Measurements from ENCODE around the gene NAA60. TPM values are rescaled to one million over a fixed set of nuclear protein-coding genes. Genes with fewer than 3 reads are reported as not detected.

NAA60 gene
- total and polyA plus RNA-seq, 9 of the 15 experiments (the other 6 are each of a cell fraction or from before 2014, with no cell fraction given): 2.1 to 49.4 (median 10.3) TPM

DNA sequence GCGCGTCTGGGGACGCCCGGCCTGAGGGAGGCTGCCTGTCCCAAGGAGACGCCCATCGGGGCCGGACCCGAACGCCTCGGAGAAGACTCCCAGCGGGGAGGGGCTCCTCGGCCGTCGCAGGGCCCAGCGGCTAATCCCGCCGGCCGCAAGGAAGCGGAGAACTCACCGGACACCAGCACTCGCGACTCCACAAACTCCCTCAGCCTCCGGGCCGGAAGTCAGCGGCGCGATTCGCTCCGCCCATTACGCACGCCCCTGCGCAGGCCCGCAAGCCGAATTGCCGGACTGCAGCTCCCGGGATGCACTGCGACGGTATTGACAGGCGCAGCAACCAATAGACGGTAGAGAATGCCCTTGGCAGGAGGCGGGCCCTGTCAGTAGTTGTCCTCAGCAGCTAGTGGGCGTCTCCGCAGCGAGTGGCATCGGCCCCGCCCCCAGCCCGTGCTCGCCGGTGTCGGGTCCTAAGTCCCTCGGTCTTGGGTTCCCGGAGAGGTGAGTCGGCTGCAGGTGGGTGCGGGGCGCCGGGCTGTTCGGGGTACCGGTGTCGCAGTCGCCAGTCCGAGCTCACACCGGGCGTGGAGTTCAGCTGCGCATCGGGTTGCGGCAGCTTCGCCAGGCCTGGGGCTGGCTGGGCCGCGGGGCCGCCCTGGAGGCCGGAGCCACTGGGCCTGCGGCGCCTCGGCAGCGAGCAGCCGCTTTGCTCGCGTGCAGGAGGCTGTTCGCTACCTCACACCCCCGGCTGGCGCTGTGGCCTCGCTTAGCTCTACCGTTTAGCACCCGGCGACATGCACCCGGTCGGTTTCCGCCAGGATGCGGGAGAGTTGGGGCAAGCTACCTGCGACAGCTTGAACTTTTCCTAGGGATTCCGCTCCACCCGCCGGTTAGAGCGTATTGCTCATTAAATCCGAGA is 42.4 kb upstream of the NAA60 start, which contains the start of the genes ZNF174 and ZSCAN32 (continued):
- TF ChIP-seq CBX8 (IDR thresholded peaks at IDR 0.05; ENCODE audit: borderline replicate concordance, extremely low read depth, low read depth, low read length, poor library complexity, severe bottlenecking) (no peak), CCNT2 (IDR thresholded peaks at IDR 0.05; ENCODE audit: borderline replicate concordance, extremely low read depth, insufficient read length, low read depth, low read length) (peak; percentile 33), SP2 (IDR thresholded peaks at IDR 0.05; ENCODE audit: extremely low read depth, low read depth, low read length, poor library complexity, severe bottlenecking) (peak; percentile 85), KDM4B (IDR thresholded peaks at IDR 0.05; ENCODE audit: borderline replicate concordance in 2 of 2, low read depth in 1 of 2) (no peak), FOS (IDR thresholded peaks at IDR 0.05; ENCODE audit: extremely low read depth, insufficient read length) (peak; percentile 87), FIP1L1 (IDR thresholded peaks at IDR 0.05; ENCODE audit: low read depth, low read length, poor library complexity, severe bottlenecking) (peak; percentile 86), NR2C2 (CRISPR knock-in tag; IDR thresholded peaks at IDR 0.05) (peak; percentile 24; the same call in 1 of the 2 replicates), NR2C2 (tag; IDR thresholded peaks at IDR 0.05) (peak; percentile 34; the same call in 1 of the 2 replicates), RBM25 (IDR thresholded peaks at IDR 0.05; ENCODE audit: low read depth, low read length, severe bottlenecking) (peak; percentile 89), MBD2 (IDR thresholded peaks at IDR 0.05; ENCODE audit: borderline replicate concordance, low read depth) (peak; percentile 97), IFI16 (CRISPR knock-in tag; IDR thresholded peaks at IDR 0.05) (no peak), FOXA3 (CRISPR knock-in tag; conservative IDR thresholded peaks at IDR 0.05 in 1 of 2, IDR thresholded peaks at IDR 0.05 in 1 of 2) (peak in 1 of 2 experiments; percentile 52; a peak in 1 of 4 replicates), TEAD4 (IDR thresholded peaks at IDR 0.05; ENCODE audit: low read length) (no peak; the same call in 1 of the 2 replicates), TEAD4 (CRISPR knock-in tag; IDR thresholded peaks at IDR 0.05; ENCODE audit: borderline replicate concordance) (peak; percentile 74; the same call in 1 of the 2 replicates)
- TF ChIP-seq, protein P1, sequence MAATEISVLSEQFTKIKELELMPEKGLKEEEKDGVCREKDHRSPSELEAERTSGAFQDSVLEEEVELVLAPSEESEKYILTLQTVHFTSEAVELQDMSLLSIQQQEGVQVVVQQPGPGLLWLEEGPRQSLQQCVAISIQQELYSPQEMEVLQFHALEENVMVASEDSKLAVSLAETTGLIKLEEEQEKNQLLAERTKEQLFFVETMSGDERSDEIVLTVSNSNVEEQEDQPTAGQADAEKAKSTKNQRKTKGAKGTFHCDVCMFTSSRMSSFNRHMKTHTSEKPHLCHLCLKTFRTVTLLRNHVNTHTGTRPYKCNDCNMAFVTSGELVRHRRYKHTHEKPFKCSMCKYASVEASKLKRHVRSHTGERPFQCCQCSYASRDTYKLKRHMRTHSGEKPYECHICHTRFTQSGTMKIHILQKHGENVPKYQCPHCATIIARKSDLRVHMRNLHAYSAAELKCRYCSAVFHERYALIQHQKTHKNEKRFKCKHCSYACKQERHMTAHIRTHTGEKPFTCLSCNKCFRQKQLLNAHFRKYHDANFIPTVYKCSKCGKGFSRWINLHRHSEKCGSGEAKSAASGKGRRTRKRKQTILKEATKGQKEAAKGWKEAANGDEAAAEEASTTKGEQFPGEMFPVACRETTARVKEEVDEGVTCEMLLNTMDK (IDR thresholded peaks at IDR 0.05; ENCODE audit: borderline replicate concordance, insufficient read depth, low read depth, low read length, poor library complexity, severe bottlenecking): no peak
- TF ChIP-seq, protein P2, sequence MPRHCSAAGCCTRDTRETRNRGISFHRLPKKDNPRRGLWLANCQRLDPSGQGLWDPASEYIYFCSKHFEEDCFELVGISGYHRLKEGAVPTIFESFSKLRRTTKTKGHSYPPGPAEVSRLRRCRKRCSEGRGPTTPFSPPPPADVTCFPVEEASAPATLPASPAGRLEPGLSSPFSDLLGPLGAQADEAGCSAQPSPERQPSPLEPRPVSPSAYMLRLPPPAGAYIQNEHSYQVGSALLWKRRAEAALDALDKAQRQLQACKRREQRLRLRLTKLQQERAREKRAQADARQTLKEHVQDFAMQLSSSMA (CRISPR knock-in tag; IDR thresholded peaks at IDR 0.05): no peak
- TF ChIP-seq, protein P3, sequence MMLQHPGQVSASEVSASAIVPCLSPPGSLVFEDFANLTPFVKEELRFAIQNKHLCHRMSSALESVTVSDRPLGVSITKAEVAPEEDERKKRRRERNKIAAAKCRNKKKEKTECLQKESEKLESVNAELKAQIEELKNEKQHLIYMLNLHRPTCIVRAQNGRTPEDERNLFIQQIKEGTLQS (IDR thresholded peaks at IDR 0.05): no peak
- TF ChIP-seq, protein P3 (CRISPR knock-in tag; conservative IDR thresholded peaks at IDR 0.05): peak; percentile 63; the same call in 1 of the 2 replicates
- TF ChIP-seq, protein P4, sequence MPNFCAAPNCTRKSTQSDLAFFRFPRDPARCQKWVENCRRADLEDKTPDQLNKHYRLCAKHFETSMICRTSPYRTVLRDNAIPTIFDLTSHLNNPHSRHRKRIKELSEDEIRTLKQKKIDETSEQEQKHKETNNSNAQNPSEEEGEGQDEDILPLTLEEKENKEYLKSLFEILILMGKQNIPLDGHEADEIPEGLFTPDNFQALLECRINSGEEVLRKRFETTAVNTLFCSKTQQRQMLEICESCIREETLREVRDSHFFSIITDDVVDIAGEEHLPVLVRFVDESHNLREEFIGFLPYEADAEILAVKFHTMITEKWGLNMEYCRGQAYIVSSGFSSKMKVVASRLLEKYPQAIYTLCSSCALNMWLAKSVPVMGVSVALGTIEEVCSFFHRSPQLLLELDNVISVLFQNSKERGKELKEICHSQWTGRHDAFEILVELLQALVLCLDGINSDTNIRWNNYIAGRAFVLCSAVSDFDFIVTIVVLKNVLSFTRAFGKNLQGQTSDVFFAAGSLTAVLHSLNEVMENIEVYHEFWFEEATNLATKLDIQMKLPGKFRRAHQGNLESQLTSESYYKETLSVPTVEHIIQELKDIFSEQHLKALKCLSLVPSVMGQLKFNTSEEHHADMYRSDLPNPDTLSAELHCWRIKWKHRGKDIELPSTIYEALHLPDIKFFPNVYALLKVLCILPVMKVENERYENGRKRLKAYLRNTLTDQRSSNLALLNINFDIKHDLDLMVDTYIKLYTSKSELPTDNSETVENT (CRISPR knock-in tag; IDR thresholded peaks at IDR 0.05): peak; percentile 16; the same call in 1 of the 2 replicates
